ENCODE results near the gene TXLNB.
A peak's percentile ranks its signal among the peaks of the same experiment; 100 is the strongest.
"Not testable (repeated sequence)": the region's sequence is repeated elsewhere in the genome, so short reads cannot be mapped to it uniquely, and the experiment has no call there.

TXLNB gene

GRCh38 chr6:139295901-139296300 lies 4.1 kb upstream of the TXLNB start:
- Mint-ChIP-seq H3K27me3 (ENCODE audit: low read depth) (peaks cover 5% of the 10 kb centered on the region), H3K9me3 (peaks cover 12% of the 10 kb centered on the region), H3K4me3 (no peak overlapping the region), H3K36me3 (ENCODE audit: low read depth) (peaks cover 7% of the 10 kb centered on the region), H3K4me1 (ENCODE audit: low read depth) (peaks cover 39% of the 10 kb centered on the region), H3K27ac (peak overlapping the region; percentile 7)

GRCh38 chr6:139294090-139294489 lies 2.3 kb upstream of the TXLNB start:
- no peaks in the 10 kb centered on the region for H3K27me3 Mint-ChIP-seq (ENCODE audit: low read depth)
- H3K36me3 Mint-ChIP-seq (ENCODE audit: low read depth) = peaks cover 7% of the 10 kb centered on the region
- H3K4me1 Mint-ChIP-seq (ENCODE audit: low read depth) = peaks cover 50% of the 10 kb centered on the region
- peaks cover 12% of the 10 kb centered on the region for H3K9me3 Mint-ChIP-seq
- no peak overlapping the region for H3K4me3 Mint-ChIP-seq
- peak overlapping the region; percentile 32 for H3K27ac Mint-ChIP-seq

- peaks cover 50% of the 10 kb centered on the region for H3K4me1 Mint-ChIP-seq (ENCODE audit: low read depth)
- peak overlapping the region; percentile 37 for H3K27ac Mint-ChIP-seq
- peaks cover 12% of the 10 kb centered on the region for H3K9me3 Mint-ChIP-seq
- not testable (repeated sequence) for H3K27me3 Mint-ChIP-seq (ENCODE audit: low read depth); H3K4me3 Mint-ChIP-seq; H3K36me3 Mint-ChIP-seq (ENCODE audit: low read depth)
Observed at GRCh38 chr6:139293230-139293629, 1.4 kb upstream of the TXLNB start.

- H3K9me3 Mint-ChIP-seq = peaks cover 5% of the 10 kb centered on the region
- peaks cover 6% of the 10 kb centered on the region for H3K36me3 Mint-ChIP-seq (ENCODE audit: low read depth)
- H3K27ac Mint-ChIP-seq = peak overlapping the region; percentile 95
- no peaks in the 10 kb centered on the region for H3K27me3 Mint-ChIP-seq (ENCODE audit: low read depth)
- peak overlapping the region; percentile 66 for H3K4me3 Mint-ChIP-seq
- H3K4me1 Mint-ChIP-seq (ENCODE audit: low read depth) = peaks cover 50% of the 10 kb centered on the region
Observed at GRCh38 chr6:139290787-139291311, 949 bp downstream of the TXLNB start.

GRCh38 chr6:139289233-139289632 lies 2.6 kb downstream of the TXLNB start:
- Mint-ChIP-seq H3K27me3 (ENCODE audit: low read depth) (no peaks in the 10 kb centered on the region), H3K4me1 (ENCODE audit: low read depth) (peaks cover 49% of the 10 kb centered on the region), H3K27ac (peak overlapping the region; percentile 92), H3K36me3 (ENCODE audit: low read depth) (peaks cover 5% of the 10 kb centered on the region), H3K9me3 (no peaks in the 10 kb centered on the region), H3K4me3 (no peak overlapping the region)

- Mint-ChIP-seq H3K4me1 (ENCODE audit: low read depth) (peaks cover 46% of the 10 kb centered on the region), H3K9me3 (no peaks in the 10 kb centered on the region), H3K27me3 (ENCODE audit: low read depth) (no peaks in the 10 kb centered on the region), H3K4me3 (no peak overlapping the region), H3K27ac (no peak overlapping the region), H3K36me3 (ENCODE audit: low read depth) (peaks cover 7% of the 10 kb centered on the region)
Observed at GRCh38 chr6:139288496-139289040, 3.2 kb downstream of the TXLNB start.

- peaks cover under 1% of the 10 kb centered on the region for H3K9me3 Mint-ChIP-seq
- no peak overlapping the region for H3K27ac Mint-ChIP-seq
- peaks cover 7% of the 10 kb centered on the region for H3K36me3 Mint-ChIP-seq (ENCODE audit: low read depth)
- peaks cover 43% of the 10 kb centered on the region for H3K4me1 Mint-ChIP-seq (ENCODE audit: low read depth)
- no peaks in the 10 kb centered on the region for H3K27me3 Mint-ChIP-seq (ENCODE audit: low read depth)
- H3K4me3 Mint-ChIP-seq = no peak overlapping the region
Observed at GRCh38 chr6:139287868-139288267, 3.9 kb downstream of the TXLNB start.

GRCh38 chr6:139286438-139286837 lies 5.4 kb downstream of the TXLNB start:
- not testable (repeated sequence) for H3K27me3 Mint-ChIP-seq (ENCODE audit: low read depth); H3K9me3 Mint-ChIP-seq; H3K4me3 Mint-ChIP-seq; H3K27ac Mint-ChIP-seq
- Mint-ChIP-seq H3K4me1 (ENCODE audit: low read depth) (peaks cover 32% of the 10 kb centered on the region), H3K36me3 (ENCODE audit: low read depth) (peaks cover 10% of the 10 kb centered on the region)

GRCh38 chr6:139285590-139285989 lies 6.2 kb downstream of the TXLNB start:
- Mint-ChIP-seq H3K36me3 (ENCODE audit: low read depth) (peaks cover 10% of the 10 kb centered on the region), H3K27ac (no peak overlapping the region), H3K9me3 (peaks cover 4% of the 10 kb centered on the region), H3K27me3 (ENCODE audit: low read depth) (no peaks in the 10 kb centered on the region), H3K4me3 (no peak overlapping the region), H3K4me1 (ENCODE audit: low read depth) (peaks cover 28% of the 10 kb centered on the region)

- H3K4me1 Mint-ChIP-seq (ENCODE audit: low read depth) = peaks cover 25% of the 10 kb centered on the region
- peaks cover 4% of the 10 kb centered on the region for H3K9me3 Mint-ChIP-seq
- no peak overlapping the region for H3K4me3 Mint-ChIP-seq
- no peak overlapping the region for H3K27ac Mint-ChIP-seq
- H3K36me3 Mint-ChIP-seq (ENCODE audit: low read depth) = peaks cover 9% of the 10 kb centered on the region
- no peaks in the 10 kb centered on the region for H3K27me3 Mint-ChIP-seq (ENCODE audit: low read depth)
Observed at GRCh38 chr6:139284789-139285188, 7.0 kb downstream of the TXLNB start.

GRCh38 chr6:139282684-139283083 lies 9.1 kb downstream of the TXLNB start:
- H3K9me3 Mint-ChIP-seq = peaks cover 4% of the 10 kb centered on the region
- peaks cover 9% of the 10 kb centered on the region for H3K36me3 Mint-ChIP-seq (ENCODE audit: low read depth)
- H3K4me1 Mint-ChIP-seq (ENCODE audit: low read depth) = peaks cover 30% of the 10 kb centered on the region
- no peak overlapping the region for H3K27ac Mint-ChIP-seq
- H3K4me3 Mint-ChIP-seq = no peak overlapping the region
- no peaks in the 10 kb centered on the region for H3K27me3 Mint-ChIP-seq (ENCODE audit: low read depth)

- peaks cover 4% of the 10 kb centered on the region for H3K9me3 Mint-ChIP-seq
Observed at GRCh38 chr6:139278190-139278589, 13.6 kb downstream of the TXLNB start.

GRCh38 chr6:139277587-139277986 lies 14.2 kb downstream of the TXLNB start:
- Mint-ChIP-seq H3K27ac (no peak overlapping the region), H3K4me3 (no peak overlapping the region), H3K27me3 (ENCODE audit: low read depth) (no peaks in the 10 kb centered on the region), H3K4me1 (ENCODE audit: low read depth) (peaks cover 16% of the 10 kb centered on the region), H3K9me3 (peaks cover under 1% of the 10 kb centered on the region), H3K36me3 (ENCODE audit: low read depth) (no peaks in the 10 kb centered on the region)

More at GRCh38 chr6:139278190-139278589, 13.6 kb downstream of the TXLNB start:
- no peak overlapping the region for H3K27ac Mint-ChIP-seq
- H3K4me3 Mint-ChIP-seq = no peak overlapping the region
- peaks cover 19% of the 10 kb centered on the region for H3K4me1 Mint-ChIP-seq (ENCODE audit: low read depth)
- H3K27me3 Mint-ChIP-seq (ENCODE audit: low read depth) = no peaks in the 10 kb centered on the region
- H3K36me3 Mint-ChIP-seq (ENCODE audit: low read depth) = peaks cover 3% of the 10 kb centered on the region

GRCh38 chr6:139277161-139277560 lies 14.6 kb downstream of the TXLNB start:
- H3K9me3 Mint-ChIP-seq = no peaks in the 10 kb centered on the region
- H3K27ac Mint-ChIP-seq = no peak overlapping the region
- no peaks in the 10 kb centered on the region for H3K27me3 Mint-ChIP-seq (ENCODE audit: low read depth)
- peaks cover 16% of the 10 kb centered on the region for H3K4me1 Mint-ChIP-seq (ENCODE audit: low read depth)
- no peaks in the 10 kb centered on the region for H3K36me3 Mint-ChIP-seq (ENCODE audit: low read depth)
- no peak overlapping the region for H3K4me3 Mint-ChIP-seq

GRCh38 chr6:139275279-139276055 lies 16.3 kb downstream of the TXLNB start:
- Mint-ChIP-seq H3K36me3 (ENCODE audit: low read depth) (no peaks in the 10 kb centered on the region), H3K4me1 (ENCODE audit: low read depth) (peaks cover 11% of the 10 kb centered on the region), H3K27ac (no peak overlapping the region), H3K27me3 (ENCODE audit: low read depth) (no peaks in the 10 kb centered on the region), H3K4me3 (no peak overlapping the region), H3K9me3 (no peaks in the 10 kb centered on the region)
